Left cardiac atrium (tissue), 4 donors: ENCODE results near the gene CST3. TPM values are rescaled to one million over a fixed set of nuclear protein-coding genes. Genes with fewer than 3 reads are reported as not detected.

Experiments used
- ATAC-seq, 2 donors: fragments of 200-7000 bp; cut with Tn5 transposase; one replicate each; pipeline ENCODE4 v1.9.1; 2020; ENCODE audit warnings: mild to moderate bottlenecking in 2 of 2, moderate library complexity in 2 of 2
- DNase-seq: peaks from one replicate; pipeline ENCODE4 v3.0.0-alpha.2; 2020
- intact Hi-C, 2 donors: fragments of 100-400 bp; cut with DNase I; formaldehyde crosslinking; loops; one replicate each; pipeline versions ENCODE4 v1.14.1 to v1.15.1; 2022 to 2023
- total RNA-seq, 2 donors: library from RNA; stranded (reverse); fragmentation: NEBNext Ultra II Directional; extraction: Animal tissue kit (Norgen Biotek cat#: 25700); gene quantifications; one replicate each; pipeline ENCODE4 v1.2.1, GENCODE V29; 2021
- donor health status: DM: no; HTN: yes; CAD: no.
- donor health status: DM: no; HTN: yes; CAD: no; lungs with severe emphysema.
- donor health status: DM: yes; HTN: yes; CAD: no.
- donor health status: Dilated cardiomyopathy.

CST3 gene
- total RNA-seq, 2 donors from 2014 or later, result 940 to 1,205 TPM

GRCh38 chr20:23587631-23588030 is 50.1 kb downstream of the CST3 start:
- ATAC-seq (no peak), DNase-seq (no peak)
- intact Hi-C loops, result no loop called here

GRCh38 chr20:23586735-23587525 is 50.8 kb downstream of the CST3 start:
- intact Hi-C loops, result no loop called here
- DNase-seq (no peak), ATAC-seq (no peak)

GRCh38 chr20:23585808-23586734 is 51.7 kb downstream of the CST3 start:
- ATAC-seq (no peak), DNase-seq (no peak)
- intact Hi-C loops, result no loop called here

- intact Hi-C loops, result no loop called here
- ATAC-seq (no peak), DNase-seq (no peak)
Observed at GRCh38 chr20:23585449-23585807, 52.3 kb downstream of the CST3 start.

- DNase-seq (no peak), ATAC-seq (no peak)
- intact Hi-C loops, result no loop called here
Observed at GRCh38 chr20:23584434-23585199, 53.1 kb downstream of the CST3 start.

Other genes starting within 250 kb of the CST3 start
- 1 to 10 TPM; 4.9 to 7.2 TPM for gene NAPB, start 216.5 kb downstream of the CST3 start, total RNA-seq
- gene CSTL1, start 198.3 kb downstream of the CST3 start, total RNA-seq, result not detected
- gene CST11, start 185.1 kb downstream of the CST3 start, total RNA-seq, result not detected
- not detected for gene CST8, start 146.8 kb downstream of the CST3 start, total RNA-seq
- gene CST9L, start 69.5 kb downstream of the CST3 start, total RNA-seq, result not detected
- not detected for gene CST9, start 32.0 kb downstream of the CST3 start, total RNA-seq
- not detected for gene CST4, start 51.1 kb upstream of the CST3 start, total RNA-seq
- not detected for gene CST1, start 113.0 kb upstream of the CST3 start, total RNA-seq
- not detected for gene CST2, start 188.8 kb upstream of the CST3 start, total RNA-seq
- not detected for gene CST5, start 241.8 kb upstream of the CST3 start, total RNA-seq